ENCODE results near the gene SCMH1.
A peak's percentile ranks its signal among the peaks of the same experiment; 100 is the strongest.

SCMH1 gene

DNA sequence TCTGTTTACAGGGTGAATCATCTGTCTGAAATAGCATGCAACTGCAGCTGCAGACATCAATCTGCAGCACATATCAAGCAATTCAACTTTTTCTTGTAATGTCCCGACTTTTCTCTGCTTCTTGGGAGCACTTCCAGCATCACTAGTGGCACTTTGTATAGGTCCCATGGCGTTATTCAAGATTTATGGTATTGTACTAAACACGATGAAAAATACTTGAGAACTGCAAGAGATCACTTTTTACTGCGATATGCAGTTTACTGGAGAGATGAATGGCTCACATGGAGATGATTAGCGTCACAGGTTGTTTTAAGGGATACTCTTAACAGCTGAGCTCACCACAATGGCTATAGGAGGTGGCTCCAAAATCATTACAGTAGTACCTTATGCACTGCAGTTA lies 7.2 kb upstream of the SCMH1 start:
- no peaks in the 10 kb centered on the region for H3K36me3 ChIP-seq (ENCODE audit: low read depth)
- H3K9me3 ChIP-seq (ENCODE audit: severe bottlenecking), result no peaks in the 10 kb centered on the region
- DNase-seq (ENCODE audit: low spot score) (no peak), ATAC-seq (ENCODE audit: low read depth) (no peak)
- H3K4me1 ChIP-seq (ENCODE audit: insufficient read depth, poor library complexity, severe bottlenecking), result no peaks in the 10 kb centered on the region
- TF ChIP-seq, protein P1, sequence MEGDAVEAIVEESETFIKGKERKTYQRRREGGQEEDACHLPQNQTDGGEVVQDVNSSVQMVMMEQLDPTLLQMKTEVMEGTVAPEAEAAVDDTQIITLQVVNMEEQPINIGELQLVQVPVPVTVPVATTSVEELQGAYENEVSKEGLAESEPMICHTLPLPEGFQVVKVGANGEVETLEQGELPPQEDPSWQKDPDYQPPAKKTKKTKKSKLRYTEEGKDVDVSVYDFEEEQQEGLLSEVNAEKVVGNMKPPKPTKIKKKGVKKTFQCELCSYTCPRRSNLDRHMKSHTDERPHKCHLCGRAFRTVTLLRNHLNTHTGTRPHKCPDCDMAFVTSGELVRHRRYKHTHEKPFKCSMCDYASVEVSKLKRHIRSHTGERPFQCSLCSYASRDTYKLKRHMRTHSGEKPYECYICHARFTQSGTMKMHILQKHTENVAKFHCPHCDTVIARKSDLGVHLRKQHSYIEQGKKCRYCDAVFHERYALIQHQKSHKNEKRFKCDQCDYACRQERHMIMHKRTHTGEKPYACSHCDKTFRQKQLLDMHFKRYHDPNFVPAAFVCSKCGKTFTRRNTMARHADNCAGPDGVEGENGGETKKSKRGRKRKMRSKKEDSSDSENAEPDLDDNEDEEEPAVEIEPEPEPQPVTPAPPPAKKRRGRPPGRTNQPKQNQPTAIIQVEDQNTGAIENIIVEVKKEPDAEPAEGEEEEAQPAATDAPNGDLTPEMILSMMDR (IDR thresholded peaks at IDR 0.05; ENCODE audit: poor library complexity, severe bottlenecking), result no peak
- no peak overlapping the region for H3K27ac ChIP-seq (ENCODE audit: poor library complexity, severe bottlenecking)
- H3K4me3 ChIP-seq (ENCODE audit: severe bottlenecking), result no peak overlapping the region
- H3K27me3 ChIP-seq (ENCODE audit: insufficient read depth, poor library complexity, severe bottlenecking), result no peaks in the 10 kb centered on the region

DNA sequence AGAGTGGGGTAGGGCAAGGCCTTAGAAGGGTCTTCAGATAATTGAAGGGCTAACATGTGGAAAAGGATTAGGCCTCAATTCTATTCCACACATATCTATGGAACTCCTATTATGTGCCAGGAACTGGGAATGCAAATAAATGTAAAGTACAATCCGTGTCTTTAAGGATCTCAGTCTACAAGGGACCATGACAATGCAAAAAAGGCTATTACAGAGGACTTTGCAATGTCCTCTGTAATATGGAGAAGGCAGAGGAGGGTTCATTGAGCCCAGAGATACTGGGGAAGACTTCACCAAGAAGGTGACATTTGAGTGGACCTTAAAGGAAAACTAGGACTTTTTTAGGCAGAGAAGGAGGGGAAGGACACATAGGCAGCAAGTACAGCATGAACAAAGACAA lies 4.5 kb upstream of the SCMH1 start:
- no peak for ATAC-seq (ENCODE audit: low read depth)
- H3K9me3 ChIP-seq (ENCODE audit: severe bottlenecking), result no peaks in the 10 kb centered on the region
- no peak for DNase-seq (ENCODE audit: low spot score)
- H3K4me1 ChIP-seq (ENCODE audit: insufficient read depth, poor library complexity, severe bottlenecking), result no peaks in the 10 kb centered on the region
- H3K27ac ChIP-seq (ENCODE audit: poor library complexity, severe bottlenecking), result no peak overlapping the region
- no peaks in the 10 kb centered on the region for H3K27me3 ChIP-seq (ENCODE audit: insufficient read depth, poor library complexity, severe bottlenecking)
- TF ChIP-seq, protein P1 (IDR thresholded peaks at IDR 0.05; ENCODE audit: poor library complexity, severe bottlenecking), result no peak
- no peak overlapping the region for H3K4me3 ChIP-seq (ENCODE audit: severe bottlenecking)
- no peaks in the 10 kb centered on the region for H3K36me3 ChIP-seq (ENCODE audit: low read depth)

DNA sequence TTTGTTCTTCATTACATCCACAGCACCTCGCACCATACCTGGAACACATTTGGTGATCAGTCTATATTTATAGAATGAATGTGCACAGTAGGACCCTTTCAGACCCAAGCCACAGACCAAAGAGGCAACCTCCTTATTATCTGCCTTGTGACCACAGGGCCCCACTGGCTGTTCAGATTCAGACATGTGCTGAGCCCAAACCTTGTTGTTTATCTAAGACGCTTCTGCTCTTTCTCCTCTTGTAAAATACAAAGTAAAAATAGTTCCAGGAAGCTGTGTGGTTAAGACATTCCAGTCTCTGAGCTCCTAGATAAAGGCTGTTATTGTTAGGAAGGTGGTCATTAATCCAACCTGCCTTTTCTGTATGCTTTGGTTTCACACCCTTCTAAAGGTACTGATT lies 3.6 kb upstream of the SCMH1 start:
- H3K9me3 ChIP-seq (ENCODE audit: severe bottlenecking), result no peaks in the 10 kb centered on the region
- H3K36me3 ChIP-seq (ENCODE audit: low read depth), result no peaks in the 10 kb centered on the region
- no peak for DNase-seq (ENCODE audit: low spot score)
- no peaks in the 10 kb centered on the region for H3K4me1 ChIP-seq (ENCODE audit: insufficient read depth, poor library complexity, severe bottlenecking)
- no peak overlapping the region for H3K4me3 ChIP-seq (ENCODE audit: severe bottlenecking)
- H3K27ac ChIP-seq (ENCODE audit: poor library complexity, severe bottlenecking), result no peak overlapping the region
- TF ChIP-seq, protein P1 (IDR thresholded peaks at IDR 0.05; ENCODE audit: poor library complexity, severe bottlenecking), result no peak
- no peaks in the 10 kb centered on the region for H3K27me3 ChIP-seq (ENCODE audit: insufficient read depth, poor library complexity, severe bottlenecking)
- no peak for ATAC-seq (ENCODE audit: low read depth)

DNA sequence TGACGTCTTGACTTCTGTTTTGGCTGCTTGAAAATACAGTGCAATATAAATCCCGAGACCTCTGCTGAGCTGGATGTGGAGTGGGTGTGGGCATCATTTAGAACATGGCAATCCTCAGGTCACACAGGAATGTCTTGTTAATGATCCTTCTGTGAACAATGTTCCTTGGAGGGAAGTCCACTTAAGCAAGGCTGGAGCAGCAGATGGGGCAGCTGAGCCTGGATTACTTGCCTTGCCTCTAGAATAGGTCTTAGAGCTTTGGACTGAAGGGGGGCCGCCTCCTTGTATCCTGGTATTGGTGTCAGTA lies 926 bp upstream of the SCMH1 start:
- TF ChIP-seq, protein P1 (IDR thresholded peaks at IDR 0.05; ENCODE audit: poor library complexity, severe bottlenecking), result no peak
- no peak for ATAC-seq (ENCODE audit: low read depth)

DNA sequence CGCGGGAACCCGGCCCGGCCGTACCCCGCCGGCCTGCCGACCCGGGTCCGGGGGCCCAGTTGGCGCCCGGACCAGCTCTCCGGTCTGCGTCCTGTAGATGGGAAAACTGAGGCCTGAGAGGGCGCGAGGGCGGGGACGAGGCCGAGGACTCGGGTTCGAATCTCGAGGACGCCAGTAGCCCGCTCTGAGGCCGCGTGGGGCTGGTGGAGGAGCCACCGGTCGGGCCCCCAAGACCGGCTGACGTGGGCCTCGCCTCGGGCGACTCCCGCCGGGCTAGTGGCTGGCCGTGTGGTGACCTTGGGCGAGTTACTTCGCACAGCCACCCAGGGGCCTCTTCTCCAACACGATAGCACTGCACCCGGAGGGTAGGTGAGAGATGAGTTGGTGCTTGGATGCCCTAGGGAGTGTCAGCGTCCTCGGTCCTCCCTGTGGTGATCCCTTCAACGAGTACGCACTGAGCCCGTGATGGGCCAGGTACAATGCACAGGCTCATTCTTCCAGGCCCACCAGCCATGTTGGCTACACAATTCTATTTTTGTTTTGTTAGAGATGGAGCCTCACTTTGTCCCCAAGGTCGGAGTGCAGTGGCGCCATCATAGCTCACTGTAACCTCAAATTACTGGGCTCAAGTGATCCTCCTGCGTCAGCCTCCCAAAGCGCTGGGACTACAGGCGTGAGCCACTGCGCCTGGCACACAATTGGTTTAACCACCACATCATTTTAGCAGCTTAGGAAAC lies 404 bp upstream of the SCMH1 start:
- TF ChIP-seq, protein P1 (IDR thresholded peaks at IDR 0.05; ENCODE audit: poor library complexity, severe bottlenecking), result no peak
- Histone ChIP-seq H3K9me3 (ENCODE audit: severe bottlenecking) (no peaks in the 10 kb centered on the region), H3K36me3 (ENCODE audit: low read depth) (no peaks in the 10 kb centered on the region), H3K4me1 (ENCODE audit: insufficient read depth, poor library complexity, severe bottlenecking) (peaks cover 20% of the 10 kb centered on the region), H3K27ac (ENCODE audit: poor library complexity, severe bottlenecking) (peak overlapping the region; percentile 89), H3K27me3 (ENCODE audit: insufficient read depth, poor library complexity, severe bottlenecking) (no peaks in the 10 kb centered on the region), H3K4me3 (ENCODE audit: severe bottlenecking) (peak overlapping the region; percentile 58)
- ATAC-seq (ENCODE audit: low read depth), result no peak
- no peak for DNase-seq (ENCODE audit: low spot score)

More for the DNA sequence above, 926 bp upstream of the SCMH1 start:
- Histone ChIP-seq H3K27me3 (ENCODE audit: insufficient read depth, poor library complexity, severe bottlenecking) (no peaks in the 10 kb centered on the region), H3K36me3 (ENCODE audit: low read depth) (no peaks in the 10 kb centered on the region), H3K4me3 (ENCODE audit: severe bottlenecking) (no peak overlapping the region), H3K9me3 (ENCODE audit: severe bottlenecking) (no peaks in the 10 kb centered on the region), H3K4me1 (ENCODE audit: insufficient read depth, poor library complexity, severe bottlenecking) (peaks cover 16% of the 10 kb centered on the region), H3K27ac (ENCODE audit: poor library complexity, severe bottlenecking) (no peak overlapping the region)
- no peak for DNase-seq (ENCODE audit: low spot score)

Measured in RWPE2 (cell line).